Cerebellar cortex (tissue), 1 donor: ENCODE results near the gene THBS3.

Experiments used
- DNase-seq: peaks from one replicate; pipeline ENCODE4 v3.0.0-alpha.2; 2015; ENCODE audit warnings: low spot score

Gene THBS3

GRCh38 chr1:155187456-155187891 lies 20.2 kb downstream of the THBS3 start:
- no peak for DNase-seq

GRCh38 chr1:155186794-155187455 lies 20.8 kb downstream of the THBS3 start:
- DNase-seq = no peak

- DNase-seq = no peak
Measured at GRCh38 chr1:155186067-155186793, 21.5 kb downstream of the THBS3 start.

GRCh38 chr1:155185783-155186066 lies 22.0 kb downstream of the THBS3 start:
- DNase-seq = no peak

GRCh38 chr1:155184835-155185782 lies 22.6 kb downstream of the THBS3 start:
- no peak for DNase-seq

GRCh38 chr1:155184351-155184811 lies 23.3 kb downstream of the THBS3 start:
- no peak for DNase-seq

- DNase-seq = no peak
Measured at GRCh38 chr1:155183775-155184221, 23.9 kb downstream of the THBS3 start.

- DNase-seq = peak; percentile 37
Measured at GRCh38 chr1:155182052-155182550, 25.6 kb downstream of the THBS3 start.

GRCh38 chr1:155181371-155182051 lies 26.2 kb downstream of the THBS3 start:
- no peak for DNase-seq

GRCh38 chr1:155179112-155180031 lies 28.3 kb downstream of the THBS3 start:
- DNase-seq = no peak

- no peak for DNase-seq
Measured at GRCh38 chr1:155178441-155179111, 29.1 kb downstream of the THBS3 start.

- DNase-seq = no peak
Measured at GRCh38 chr1:155177918-155178281, 29.8 kb downstream of the THBS3 start.

- DNase-seq = no peak
Measured at GRCh38 chr1:155177192-155177917, 30.3 kb downstream of the THBS3 start.

GRCh38 chr1:155176544-155177071 lies 31.1 kb downstream of the THBS3 start:
- DNase-seq = peak; percentile 89

- DNase-seq = no peak
Measured at GRCh38 chr1:155175927-155176371, 31.7 kb downstream of the THBS3 start.

GRCh38 chr1:155175281-155175926 lies 32.3 kb downstream of the THBS3 start:
- DNase-seq = peak; percentile 46

GRCh38 chr1:155174324-155175280 lies 33.1 kb downstream of the THBS3 start:
- DNase-seq = peak; percentile 71
